Tibial nerve (tissue), 4 donors: ENCODE results near the gene GRB2.

ENCODE experiments used
- CTCF ChIP-seq, 5 experiments: fragments of 200-600 bp in 3 of 5; fragments of 450-650 bp in 2 of 5; sonication (generic) in 3 of 5; IDR thresholded peaks; one replicate each; pipeline ENCODE4 v1.5.1; 2016 to 2019; ENCODE audit warnings: antibody characterized with exemption in 5 of 5, mild to moderate bottlenecking in 3 of 5, moderate library complexity in 2 of 5
- EP300 ChIP-seq, 2 donors: sonication (generic); formaldehyde crosslinking; IDR thresholded peaks; one replicate each; pipeline ENCODE4 v1.6.1; 2017; ENCODE audit warnings: antibody characterized with exemption in 2 of 2, mild to moderate bottlenecking in 1 of 2

- TF ChIP-seq CTCF (IDR thresholded peaks at IDR 0.05) (no peak), EP300 (IDR thresholded peaks at IDR 0.05) (no peak)
Observed at GRCh38 chr17:75300280-75300679, 105.2 kb downstream of the GRB2 start.
